SK-N-MC (cell line): ENCODE data around the gene RARRES2.

Source experiments
- EZH2 ChIP-seq: fragments of 200-600 bp; sonication (generic); IDR thresholded peaks from one replicate; pipeline ENCODE4 v1.6.1; 2017; ENCODE audit warnings: antibody characterized with exemption
- FOXP2 ChIP-seq: optimal IDR thresholded peaks from 2 replicates; pipeline ENCODE3; 2011; ENCODE audit warnings: mild to moderate bottlenecking, moderate library complexity; ENCODE audit not compliant: insufficient read depth; ENCODE audit errors: extremely low read length, control extremely low read depth
- POLR2AphosphoS5 ChIP-seq: IDR thresholded peaks from 2 replicates; pipeline ENCODE4 v1.6.1; 2012; ENCODE audit warnings: mild to moderate bottlenecking, low read depth, low read length, borderline replicate concordance

DNA sequence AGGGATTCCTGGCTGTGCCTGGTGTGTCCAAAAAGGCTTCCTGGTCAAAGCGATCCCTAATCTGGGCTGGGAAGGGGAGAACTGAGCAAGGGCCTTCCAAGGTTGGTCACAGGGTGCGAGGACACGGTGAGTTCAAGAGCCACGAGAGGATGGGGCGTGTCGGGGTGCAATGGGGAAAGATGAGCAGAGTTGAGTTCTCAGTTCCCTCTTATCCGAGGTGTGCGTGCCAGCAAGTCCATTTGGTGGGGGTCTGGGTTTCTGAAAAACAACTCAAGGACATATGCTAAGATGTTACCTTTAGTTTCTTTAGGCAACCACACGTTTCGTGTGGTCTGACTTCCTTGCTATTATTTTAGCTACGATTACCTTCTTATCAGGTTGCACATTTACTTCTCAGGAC, 39.0 kb upstream of the RARRES2 start:
- TF ChIP-seq POLR2AphosphoS5 (no peak), EZH2 (no peak), FOXP2 (no peak)
